AML-193 (cell line): ENCODE results near the gene ACSBG1.

Experiments
- DNase-seq, 2 experiments: peaks; one replicate each; lab custom pipeline; 2025; lab: John Stamatoyannopoulos, UW

ACSBG1 gene

DNA sequence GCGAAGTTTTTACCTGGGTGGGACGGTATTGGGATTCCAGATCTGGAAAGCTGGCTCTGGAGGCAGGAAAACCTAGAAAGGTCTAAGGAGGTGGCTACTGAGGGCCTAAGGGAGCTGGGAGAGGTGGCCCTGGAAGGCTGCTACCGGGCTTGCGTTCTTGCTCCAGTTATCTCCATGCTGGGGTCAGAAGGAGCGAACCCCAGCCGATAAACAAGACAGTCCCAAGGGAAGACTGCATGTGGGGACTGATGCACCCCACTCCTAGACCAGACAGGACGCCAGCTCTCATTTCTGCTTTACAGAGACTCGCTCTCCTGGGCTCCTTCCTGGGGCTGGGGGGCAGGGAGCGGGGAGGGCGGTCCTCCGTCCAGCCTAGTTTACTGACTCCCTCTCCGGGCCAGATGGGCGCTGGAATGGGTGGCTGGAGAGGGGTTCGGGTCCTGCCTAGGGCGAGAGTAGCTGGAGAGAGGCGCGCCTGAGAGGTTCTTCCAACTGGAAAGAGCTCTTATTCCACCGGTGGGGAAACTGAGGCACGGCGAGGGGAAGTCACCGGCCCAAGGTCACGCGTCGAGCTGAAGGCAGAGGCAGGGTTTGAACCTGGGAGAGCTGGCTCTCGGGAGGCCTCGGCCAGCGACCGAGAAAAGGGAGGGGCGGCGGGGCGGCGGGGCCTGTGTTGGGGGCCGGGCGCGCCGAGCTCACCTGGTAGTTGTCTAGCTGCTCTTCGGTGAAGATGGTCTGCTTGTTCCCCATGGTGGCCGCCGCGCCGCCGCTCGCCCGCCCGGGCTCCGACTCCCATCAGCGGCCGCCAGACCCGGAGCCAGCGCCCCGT, 103.7 kb downstream of the ACSBG1 start:
- DNase-seq: no peak

DNA sequence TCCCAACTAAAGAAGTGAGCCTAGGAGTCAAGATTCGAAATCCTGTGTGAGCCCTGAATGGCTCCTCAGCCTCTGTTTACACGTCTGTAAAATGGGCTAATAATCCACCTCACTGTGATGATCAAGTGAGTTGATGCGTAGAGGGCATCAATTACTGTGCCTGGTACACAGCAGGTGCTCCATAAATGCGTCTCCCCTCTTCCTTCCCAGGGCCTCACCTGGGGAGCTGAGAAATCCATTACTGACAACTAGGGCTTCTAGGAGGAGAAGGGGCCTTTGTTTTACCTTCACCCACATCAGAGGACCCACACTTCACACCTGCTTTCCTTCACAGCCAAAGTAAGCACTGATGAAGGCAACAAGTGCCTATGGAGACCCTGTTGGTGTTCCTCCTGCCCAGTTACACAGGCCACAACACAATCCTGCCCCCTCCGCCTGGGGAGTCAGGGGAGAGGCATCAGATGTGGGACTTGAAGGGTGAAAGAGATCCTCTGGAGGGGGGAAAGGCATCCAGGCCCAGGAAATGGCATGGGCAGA, 104.5 kb downstream of the ACSBG1 start:
- DNase-seq: no peak

DNA sequence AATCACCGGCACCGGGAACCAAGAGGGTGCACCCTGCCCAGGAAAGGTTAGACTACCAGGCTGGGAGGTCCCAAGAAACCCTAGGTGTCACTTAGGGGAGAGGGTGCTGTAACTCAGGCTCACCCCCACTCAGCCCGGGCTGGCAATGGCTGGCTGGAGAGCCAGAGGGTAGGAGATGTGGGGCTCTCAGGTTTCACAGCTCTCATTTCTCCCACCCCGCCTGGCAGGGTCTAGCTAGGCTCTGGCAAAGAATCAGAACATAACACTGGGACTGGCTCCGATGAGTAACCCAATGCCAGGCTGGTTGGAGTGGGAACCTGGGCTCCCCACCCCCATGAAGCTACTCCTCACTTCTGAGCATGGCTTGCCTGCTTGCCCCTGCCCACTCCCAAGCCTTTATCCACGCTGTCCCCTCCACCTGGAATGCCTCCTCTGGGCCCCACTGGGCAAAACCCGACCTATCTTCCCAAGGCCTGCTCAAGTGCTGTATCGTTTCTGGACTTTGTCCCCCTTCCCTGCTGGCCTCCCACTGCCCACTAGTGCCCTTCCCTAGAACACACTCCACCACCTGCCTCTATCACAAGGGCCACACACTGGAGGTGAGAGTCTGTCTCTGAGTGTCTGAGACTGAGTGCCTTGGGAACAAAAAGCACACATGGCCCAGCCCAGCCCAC, 105.2 kb downstream of the ACSBG1 start:
- no peak for DNase-seq

DNA sequence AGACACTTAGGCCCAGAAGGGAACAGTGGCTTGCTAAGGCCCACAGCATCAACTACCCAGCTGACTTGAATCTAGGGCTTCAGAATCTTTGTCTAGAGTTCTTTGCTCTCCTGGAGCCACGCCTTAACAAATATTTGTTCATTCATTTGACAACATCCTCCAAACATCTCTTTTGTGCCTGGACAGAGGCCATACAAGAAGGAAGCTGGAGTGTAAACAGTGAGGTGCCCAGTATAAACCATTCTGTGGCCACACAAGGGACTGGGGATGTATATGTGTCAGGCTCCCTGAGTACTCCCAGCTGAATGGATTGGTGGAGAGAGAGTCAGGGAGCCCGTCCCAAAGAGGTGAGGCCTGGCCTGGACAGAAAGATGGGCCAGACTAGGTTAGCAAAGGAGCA, 106.5 kb downstream of the ACSBG1 start:
- no peak for DNase-seq

DNA sequence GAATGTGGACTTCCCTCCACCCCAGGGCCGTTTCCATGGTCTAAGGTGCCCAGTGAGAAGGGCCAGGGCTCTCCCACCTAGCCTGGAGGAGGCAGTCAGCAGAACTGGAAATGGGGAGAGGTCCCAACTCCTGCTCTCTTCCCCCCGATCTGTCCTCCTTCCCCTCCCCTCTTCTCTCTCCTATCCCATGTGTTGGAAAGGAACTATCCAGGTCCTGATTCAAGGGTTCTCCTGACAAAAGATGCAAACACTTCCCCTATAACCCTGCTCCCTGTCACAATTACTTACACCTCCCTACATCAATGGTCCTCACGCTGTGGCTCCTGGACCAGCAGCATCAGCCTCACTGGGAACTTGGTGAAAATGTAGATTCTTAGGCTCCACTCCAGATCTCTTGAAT, 109.1 kb downstream of the ACSBG1 start:
- DNase-seq: no peak

DNA sequence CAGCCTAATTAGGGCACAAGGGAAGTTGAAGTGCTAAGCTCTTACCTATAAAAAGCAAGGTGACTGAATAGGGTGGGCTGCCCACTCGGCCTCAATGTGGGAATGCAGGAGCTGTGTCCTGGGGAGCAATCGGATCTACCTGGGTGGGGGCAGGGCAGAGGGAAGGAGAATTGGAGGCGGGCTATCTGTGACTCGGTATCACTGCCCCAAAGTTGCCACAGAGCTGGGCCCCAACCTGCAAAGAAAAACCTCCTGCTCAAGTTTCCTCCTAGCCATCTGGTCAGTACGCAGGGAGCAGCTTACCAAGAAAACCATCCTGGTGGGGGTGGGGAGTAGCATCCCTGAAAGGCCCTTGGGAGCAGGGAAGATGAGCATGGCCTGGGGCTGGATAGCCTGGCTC, 113.8 kb downstream of the ACSBG1 start:
- DNase-seq: no peak
